ENCODE results near the gene MMP1. TPM values are rescaled to one million over a fixed set of nuclear protein-coding genes. Genes with fewer than 3 reads are reported as not detected.

MMP1 gene
- total and polyA plus RNA-seq, 12 donors = 0.26 to 2.8 (median 0.32) TPM; not detected in 7

Other genes starting within 250 kb of the MMP1 start
- not detected for gene MMP20, start 172.8 kb downstream of the MMP1 start, total RNA-seq
- gene MMP20, start 172.8 kb downstream of the MMP1 start, polyA plus RNA-seq = not detected
- gene MMP27, start 92.4 kb downstream of the MMP1 start, total RNA-seq = not detected
- not detected for gene MMP27, start 92.4 kb downstream of the MMP1 start, polyA plus RNA-seq
- gene MMP8, start 73.2 kb downstream of the MMP1 start, total RNA-seq = 1 to 10 TPM in 1 of 10 donors, under 1 TPM in 2, not detected in 7; 0.15 to 1.4 (median 0.28) TPM
- gene MMP8, start 73.2 kb downstream of the MMP1 start, polyA plus RNA-seq = under 1 TPM in 1 of 2 donors, not detected in 1; 0.13 TPM
- gene MMP10, start 17.5 kb downstream of the MMP1 start, total RNA-seq = not detected
- not detected for gene MMP10, start 17.5 kb downstream of the MMP1 start, polyA plus RNA-seq
- gene MMP3, start 45.4 kb upstream of the MMP1 start, total RNA-seq = not detected
- not detected for gene MMP3, start 45.4 kb upstream of the MMP1 start, polyA plus RNA-seq
- under 1 TPM in 1 of 10 donors, not detected in 9; 0.30 TPM for gene MMP12, start 76.8 kb upstream of the MMP1 start, total RNA-seq
- gene MMP12, start 76.8 kb upstream of the MMP1 start, polyA plus RNA-seq = not detected
- not detected for gene MMP13, start 157.6 kb upstream of the MMP1 start, total RNA-seq
- gene MMP13, start 157.6 kb upstream of the MMP1 start, polyA plus RNA-seq = not detected

Measured in heart right ventricle (tissue), 12 donors.